ENCODE results near the gene PIGT.

The PIGT gene

DNA sequence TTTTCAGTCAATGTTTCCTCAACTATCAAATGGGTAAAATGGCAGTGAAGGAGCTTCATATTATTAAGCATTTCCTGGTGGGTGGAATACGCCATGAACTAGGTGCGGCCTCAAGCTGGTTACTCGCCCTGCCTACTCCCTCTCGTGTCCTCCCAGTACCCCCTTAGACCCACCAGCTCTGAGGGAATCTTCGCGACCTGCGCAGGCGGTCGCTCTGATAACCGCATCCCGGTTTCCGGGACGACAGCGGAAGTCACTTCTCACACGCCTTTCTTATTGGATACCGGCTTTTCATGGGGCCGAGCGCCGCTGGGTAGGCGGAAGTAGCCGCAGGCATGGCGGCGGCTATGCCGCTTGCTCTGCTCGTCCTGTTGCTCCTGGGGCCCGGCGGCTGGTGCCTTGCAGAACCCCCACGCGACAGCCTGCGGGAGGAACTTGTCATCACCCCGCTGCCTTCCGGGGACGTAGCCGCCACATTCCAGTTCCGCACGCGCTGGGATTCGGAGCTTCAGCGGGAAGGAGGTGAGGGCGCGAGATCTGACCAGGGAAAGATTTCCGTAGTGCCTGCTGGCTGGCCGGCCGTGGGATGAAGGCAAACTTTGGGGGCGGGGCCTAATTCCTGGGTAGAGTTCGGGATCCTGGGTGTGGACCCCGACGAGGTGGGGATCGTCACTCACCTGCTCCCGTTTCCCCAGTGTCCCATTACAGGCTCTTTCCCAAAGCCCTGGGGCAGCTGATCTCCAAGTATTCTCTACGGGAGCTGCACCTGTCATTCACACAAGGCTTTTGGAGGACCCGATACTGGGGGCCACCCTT, at the start of gene PIGT:
Gene PIGT, plus strand, starts transcription at position 320 of the 816 bp plus-strand sequence. Its CDS starts 16 bp downstream, at position 336.
- peak; percentile 69 to 75 for DNase-seq (ENCODE audit: low read depth in 1 of 2, low spot score in 1 of 2)

DNA sequence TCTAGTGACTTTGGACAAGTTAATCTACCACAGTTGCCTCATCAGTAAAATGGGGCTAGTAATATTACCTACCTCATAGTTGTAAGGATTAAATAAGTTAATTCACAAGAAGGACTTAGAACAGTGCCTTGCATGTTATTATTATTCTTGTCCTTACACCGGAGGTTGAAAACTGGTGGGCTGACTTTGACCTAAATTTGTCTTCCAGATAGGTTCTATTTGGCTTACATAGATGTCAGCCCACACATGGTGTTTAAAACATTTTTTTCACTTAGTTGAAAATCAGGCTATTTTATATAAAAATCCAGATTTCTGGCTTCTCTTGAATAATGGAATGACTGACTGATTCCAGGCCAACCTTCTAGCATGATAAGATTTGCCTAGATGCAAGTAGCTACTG, 49.7 kb upstream of the PIGT start:
- no peak for DNase-seq (ENCODE audit: low read depth in 1 of 2, low spot score in 1 of 2)

DNA sequence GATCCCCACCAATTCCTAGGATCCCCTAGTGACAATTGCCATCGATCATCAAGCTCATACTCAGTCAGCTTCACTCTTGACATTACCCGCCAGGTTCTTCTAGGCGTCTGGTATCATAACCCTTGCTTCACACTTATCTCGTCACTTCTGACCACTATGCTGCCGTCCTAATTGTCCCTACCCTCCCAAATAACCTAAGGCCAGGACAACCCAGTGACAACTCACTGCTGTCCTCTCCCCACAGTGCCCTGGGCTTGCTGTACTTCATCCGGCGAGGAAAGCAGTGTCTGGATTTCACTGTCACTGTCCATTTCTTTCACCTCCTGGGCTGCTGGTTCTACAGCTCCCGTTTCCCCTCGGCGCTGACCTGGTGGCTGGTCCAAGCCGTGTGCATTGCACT, 49.3 kb upstream of the PIGT start:
- no peak for DNase-seq (ENCODE audit: low read depth in 1 of 2, low spot score in 1 of 2)

DNA sequence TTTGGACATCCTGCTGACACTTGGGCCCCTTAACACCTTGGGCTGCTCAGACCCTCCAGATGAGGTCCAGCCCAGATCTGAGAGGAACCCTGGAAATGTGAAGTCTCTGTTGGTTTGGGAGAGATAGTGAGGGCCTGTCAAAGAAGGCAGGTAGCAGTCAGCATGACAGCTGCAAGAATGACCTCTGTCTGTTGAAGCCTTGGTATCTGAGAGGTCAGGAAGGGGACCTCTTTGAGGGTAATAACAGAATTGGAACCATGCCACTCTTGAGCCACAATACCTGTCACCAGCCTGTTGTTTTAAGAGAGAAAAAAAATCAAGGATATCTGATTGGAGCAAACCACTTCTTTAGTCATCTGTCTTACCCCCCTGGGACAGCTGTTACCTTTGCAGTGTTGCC, 48.8 kb upstream of the PIGT start:
- no peak for DNase-seq (ENCODE audit: low read depth in 1 of 2, low spot score in 1 of 2)

- DNase-seq (ENCODE audit: low read depth in 1 of 2, low spot score in 1 of 2), result no peak
Measured at GRCh38 chr20:45368221-45368980, 47.5 kb upstream of the PIGT start.

- no peak for DNase-seq (ENCODE audit: low read depth in 1 of 2, low spot score in 1 of 2)
Measured at GRCh38 chr20:45370571-45371160, 45.3 kb upstream of the PIGT start.

- DNase-seq (ENCODE audit: low read depth in 1 of 2, low spot score in 1 of 2), result no peak
Measured at GRCh38 chr20:45372241-45372640, 43.7 kb upstream of the PIGT start.

GRCh38 chr20:45372646-45373352, 43.1 kb upstream of the PIGT start:
- DNase-seq (ENCODE audit: low read depth in 1 of 2, low spot score in 1 of 2), result no peak

GRCh38 chr20:45373353-45374100, 42.4 kb upstream of the PIGT start:
- DNase-seq (ENCODE audit: low read depth in 1 of 2, low spot score in 1 of 2), result peak; percentile 79 to 84

- DNase-seq (ENCODE audit: low read depth in 1 of 2, low spot score in 1 of 2), result no peak
Measured at GRCh38 chr20:45374101-45374467, 41.9 kb upstream of the PIGT start.

DNA sequence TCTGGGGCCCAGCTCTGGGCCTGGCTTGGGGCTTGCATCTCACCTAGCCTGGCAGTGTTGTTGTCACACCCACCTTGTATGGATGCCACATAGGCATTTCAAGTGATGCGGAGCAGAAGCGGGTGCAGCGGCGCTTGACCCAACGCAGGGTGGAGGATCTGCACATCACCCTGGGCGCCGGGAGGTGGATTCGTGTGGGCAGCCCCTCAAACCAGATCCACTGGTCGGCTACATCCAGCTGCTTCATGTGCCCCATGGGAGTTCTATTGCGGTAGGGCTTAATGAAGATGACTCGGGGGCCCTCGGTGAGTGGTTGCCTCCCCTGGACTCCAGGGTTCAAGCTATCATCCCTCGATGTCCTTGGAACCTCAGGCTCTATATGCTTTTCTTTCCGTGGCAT, 41.0 kb upstream of the PIGT start:
- no peak for DNase-seq (ENCODE audit: low read depth in 1 of 2, low spot score in 1 of 2)

DNA sequence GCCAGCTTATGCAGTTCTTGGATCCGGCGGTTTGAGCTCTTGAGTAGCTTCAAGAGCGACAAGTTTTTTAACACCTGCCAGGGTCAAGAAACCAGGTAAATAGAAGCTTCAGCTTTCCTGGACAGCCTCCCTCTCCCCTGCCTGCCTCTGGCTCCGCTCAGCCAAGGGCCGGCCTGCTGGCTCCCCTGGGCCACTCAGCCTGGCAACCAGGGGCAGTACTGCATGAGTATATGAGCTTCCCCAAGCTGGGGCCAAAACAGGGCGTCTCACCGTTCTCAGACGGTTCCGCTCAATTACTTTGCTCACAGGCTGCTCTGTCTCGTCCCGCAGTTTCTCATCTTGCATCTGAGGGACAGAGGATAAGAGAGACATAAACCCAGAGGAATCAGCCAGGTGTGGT, 38.7 kb upstream of the PIGT start:
- DNase-seq (ENCODE audit: low read depth in 1 of 2, low spot score in 1 of 2), result no peak

- no peak for DNase-seq (ENCODE audit: low read depth in 1 of 2, low spot score in 1 of 2)
Measured at GRCh38 chr20:45378191-45378590, 37.8 kb upstream of the PIGT start, which contains the start of gene TP53TG5. TP53TG5 (minus strand) TSS chr20:45378325; CDS start chr20:45378236, 89 bp downstream.

DNA sequence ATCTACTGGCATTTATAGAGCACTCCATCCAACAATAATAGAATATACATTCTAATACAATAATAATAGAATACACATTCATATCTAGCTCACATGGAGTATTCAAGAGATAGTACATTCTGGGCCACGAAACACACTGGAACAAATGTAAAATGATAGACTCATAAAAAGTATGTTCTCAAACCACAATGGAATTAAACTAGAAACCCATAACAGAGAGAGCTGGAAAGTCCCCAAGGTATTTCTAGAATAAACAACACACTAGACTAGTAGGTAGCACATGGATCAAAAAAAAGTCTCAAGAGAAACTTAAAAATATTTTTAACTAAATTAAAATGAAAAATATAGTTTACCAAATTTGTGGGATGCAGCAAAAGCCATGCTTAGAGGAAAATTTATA, 28.7 kb upstream of the PIGT start:
- DNase-seq (ENCODE audit: low read depth in 1 of 2, low spot score in 1 of 2), result no peak

DNA sequence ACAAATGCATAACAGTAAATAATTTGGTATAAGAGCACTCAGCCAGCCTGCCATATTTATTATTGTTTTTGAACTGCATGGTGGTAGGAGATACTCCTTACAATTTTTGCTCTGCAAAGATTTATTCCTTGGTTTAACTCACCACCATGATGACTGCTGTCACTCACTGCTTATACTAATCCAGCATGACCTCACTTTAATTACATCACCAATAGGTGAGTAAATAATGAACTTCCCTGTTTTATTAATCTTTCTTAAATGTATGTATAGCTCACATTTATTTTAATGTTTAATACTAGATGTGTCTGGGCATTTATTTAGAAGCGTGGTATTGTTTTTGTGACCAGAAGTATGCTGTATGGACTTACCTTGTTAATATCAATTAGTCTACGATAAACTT, 25.0 kb upstream of the PIGT start:
- DNase-seq (ENCODE audit: low read depth in 1 of 2, low spot score in 1 of 2), result no peak

DNA sequence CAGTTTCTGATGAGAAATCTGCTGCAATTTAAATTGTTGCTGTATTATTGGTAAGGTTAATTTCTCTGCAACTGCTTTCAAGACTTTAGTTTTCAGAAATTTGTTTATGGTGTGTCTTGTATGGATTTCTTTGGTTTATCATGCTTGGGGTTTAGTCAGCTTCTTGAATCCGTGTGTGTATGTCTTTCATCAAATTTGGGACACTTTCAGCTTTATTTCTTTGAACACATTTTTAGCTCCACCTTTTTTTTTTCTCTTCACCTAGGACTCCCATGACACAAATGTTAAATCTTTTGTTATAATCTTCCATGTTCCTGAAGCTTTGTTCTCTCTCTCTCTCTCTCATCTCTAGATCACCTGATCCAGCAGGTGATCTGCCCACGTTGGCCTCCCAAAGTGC, 24.4 kb upstream of the PIGT start:
- no peak for DNase-seq (ENCODE audit: low read depth in 1 of 2, low spot score in 1 of 2)

DNA sequence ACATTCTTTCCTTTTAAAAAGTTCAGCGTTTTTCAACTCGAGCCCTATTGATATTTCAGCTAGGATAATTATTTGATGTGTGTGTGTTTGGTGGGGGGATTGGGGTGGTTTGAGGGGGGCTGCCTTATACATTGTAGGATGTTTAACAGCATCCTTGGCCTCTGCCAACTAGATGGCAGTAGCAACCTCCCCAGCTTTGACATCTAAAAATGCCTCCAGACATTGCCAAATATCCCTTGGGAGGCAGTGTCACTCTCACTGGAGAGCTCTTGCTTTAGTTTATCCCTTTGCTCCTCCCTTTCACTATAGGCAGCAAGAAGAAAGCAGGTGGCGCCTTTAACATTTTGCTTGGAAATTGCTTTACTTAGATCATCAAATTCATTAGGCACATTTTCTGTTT, 23.2 kb upstream of the PIGT start:
- no peak for DNase-seq (ENCODE audit: low read depth in 1 of 2, low spot score in 1 of 2)

DNA sequence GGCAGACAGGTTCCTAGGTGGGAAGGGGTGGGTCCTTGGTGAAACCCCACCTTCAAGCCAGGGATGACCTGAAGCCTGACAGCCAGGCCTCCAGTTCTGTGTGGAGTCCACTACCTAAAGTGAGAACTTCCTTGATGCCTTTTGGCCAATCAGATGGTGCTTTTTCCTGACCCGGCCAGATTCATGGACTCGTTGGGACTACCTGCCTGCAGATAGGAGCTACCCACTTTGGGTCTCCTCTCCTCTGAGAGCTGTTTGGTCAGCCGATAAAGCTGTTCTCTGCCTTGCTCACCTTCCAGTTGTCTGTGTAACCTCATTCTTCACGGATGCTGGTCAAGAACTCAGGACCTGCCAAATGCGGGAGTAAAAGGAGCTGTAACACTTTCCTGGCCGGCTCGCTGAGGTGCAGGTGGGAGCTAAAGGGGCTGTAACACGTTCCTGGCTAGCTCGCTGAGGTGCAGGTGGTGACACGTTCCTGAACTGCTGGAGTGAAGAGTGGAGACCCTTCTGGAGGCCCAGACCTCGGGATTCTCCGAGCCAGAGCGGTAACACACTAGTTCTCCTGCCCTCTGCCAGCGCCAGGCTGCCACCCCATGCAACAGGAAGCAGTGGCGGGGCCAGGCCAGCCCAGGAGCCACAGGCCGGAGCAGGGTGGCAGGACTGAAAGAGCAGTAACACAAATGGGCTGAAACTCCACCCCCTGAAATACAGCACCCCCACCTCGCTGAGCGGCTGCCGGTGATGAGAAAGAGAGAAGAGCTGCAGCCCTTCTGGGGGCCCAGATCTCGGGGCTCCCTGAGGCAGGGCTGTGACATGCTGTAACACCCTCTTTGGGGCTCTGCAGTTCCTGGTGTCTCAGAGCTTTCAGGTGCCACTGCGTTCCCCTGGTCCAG, 21.5 kb upstream of the PIGT start:
- no peak for DNase-seq (ENCODE audit: low read depth in 1 of 2, low spot score in 1 of 2)

- DNase-seq (ENCODE audit: low read depth in 1 of 2, low spot score in 1 of 2), result no peak
Measured at GRCh38 chr20:45395114-45395415, 20.9 kb upstream of the PIGT start.

DNA sequence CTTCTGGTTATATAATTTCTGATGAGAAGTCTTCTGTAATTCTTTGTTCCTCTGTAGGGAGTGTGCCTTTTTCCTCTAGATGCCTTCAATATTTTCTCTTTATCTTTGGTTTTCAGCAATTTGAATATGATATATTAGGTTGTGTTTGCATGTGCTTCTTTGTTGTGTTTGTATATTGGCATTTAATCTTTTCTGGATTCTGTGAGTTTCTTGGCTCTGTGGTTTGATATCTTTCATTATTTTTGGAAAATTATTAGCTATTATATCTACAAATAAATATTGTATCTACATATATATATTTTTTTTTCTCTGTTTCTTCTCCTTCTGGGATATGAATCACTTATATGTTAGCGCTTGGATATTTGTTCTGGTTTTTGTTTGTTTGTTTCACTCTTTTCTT, 16.9 kb upstream of the PIGT start:
- DNase-seq (ENCODE audit: low read depth in 1 of 2, low spot score in 1 of 2), result no peak
